ENCODE results near the gene UBP1.
A peak's percentile ranks its signal among the peaks of the same experiment; 100 is the strongest.
"Not testable (repeated sequence)": the region's sequence is repeated elsewhere in the genome, so short reads cannot be mapped to it uniquely, and the experiment has no call there.

UBP1 gene

DNA sequence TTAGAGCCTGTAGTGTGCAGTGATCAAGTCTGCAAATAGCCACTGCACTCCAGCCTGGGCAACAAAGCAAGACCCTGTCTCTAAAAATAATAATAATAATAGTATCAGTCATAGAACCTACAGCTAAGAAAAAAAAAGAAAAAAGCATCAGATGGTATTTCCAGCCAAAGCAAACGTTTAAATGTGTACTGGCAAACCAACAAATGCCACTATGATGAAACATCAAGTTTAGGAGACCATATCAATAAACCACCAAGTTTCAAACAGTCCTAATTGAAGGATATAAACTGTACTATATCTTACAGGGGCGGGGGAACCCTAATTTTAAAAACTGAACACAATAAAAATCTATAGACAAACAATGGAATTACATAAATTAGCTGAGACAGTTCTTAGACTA is 6.4 kb downstream of the UBP1 start:
- no peak for DNase-seq

DNA sequence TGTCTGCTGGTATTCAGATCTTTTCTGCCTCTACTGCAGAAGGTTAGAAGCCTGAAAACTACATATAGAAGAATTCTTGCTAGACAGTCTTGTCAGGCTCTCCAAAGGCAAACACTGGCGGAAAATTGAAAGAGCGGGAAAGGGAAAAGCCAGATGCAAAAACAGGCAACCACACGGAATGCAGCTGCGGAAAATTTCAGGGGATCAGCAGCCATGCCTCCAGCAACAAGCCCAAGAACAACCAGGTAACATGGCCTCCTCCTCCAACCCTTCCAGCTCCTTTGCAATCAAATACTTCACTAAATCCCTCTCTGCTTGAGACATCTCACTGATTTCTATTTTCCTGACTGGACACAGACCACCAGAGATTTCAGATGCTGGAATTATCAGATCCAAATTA is 9.6 kb downstream of the UBP1 start:
- DNase-seq = no peak

DNA sequence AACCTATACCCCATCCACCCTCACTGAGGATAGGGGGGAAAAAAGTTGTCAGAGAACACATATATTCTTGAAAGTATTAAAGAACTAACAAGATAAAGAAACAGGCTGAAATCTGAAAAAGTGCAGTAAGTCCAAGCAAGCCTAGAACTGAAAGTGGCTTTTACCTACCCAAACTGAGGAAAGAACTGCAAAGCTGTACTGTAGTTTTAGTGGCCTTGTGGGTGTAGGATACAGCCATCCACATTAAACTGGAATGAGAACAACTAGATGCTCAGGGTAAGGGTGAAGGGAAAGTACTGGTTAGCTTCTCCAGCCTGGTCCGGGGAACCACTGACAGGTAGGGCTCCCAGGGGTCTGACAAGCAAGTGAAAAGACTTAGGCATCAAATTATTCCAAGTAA is 10.1 kb downstream of the UBP1 start:
- no peak for DNase-seq

DNA sequence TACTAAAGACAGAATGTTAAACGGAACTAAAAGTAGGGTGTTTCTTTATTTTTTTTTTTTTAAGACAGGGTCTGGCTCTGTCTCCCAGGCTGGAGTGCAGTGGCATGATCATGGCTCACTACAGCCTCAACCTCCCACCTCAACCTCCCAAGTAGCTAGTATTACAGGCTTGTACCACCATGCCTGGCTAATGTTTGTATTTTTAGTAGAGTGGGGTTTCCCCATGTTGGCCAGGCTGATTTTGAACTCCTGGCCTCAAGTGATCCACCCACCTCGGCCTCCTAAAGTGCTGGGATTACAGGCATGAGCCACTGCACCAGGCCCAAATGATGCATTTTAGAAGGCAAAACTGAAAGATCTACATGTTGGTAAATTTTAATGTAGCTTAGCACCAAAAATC is 10.9 kb downstream of the UBP1 start:
- not testable (repeated sequence) for DNase-seq

DNA sequence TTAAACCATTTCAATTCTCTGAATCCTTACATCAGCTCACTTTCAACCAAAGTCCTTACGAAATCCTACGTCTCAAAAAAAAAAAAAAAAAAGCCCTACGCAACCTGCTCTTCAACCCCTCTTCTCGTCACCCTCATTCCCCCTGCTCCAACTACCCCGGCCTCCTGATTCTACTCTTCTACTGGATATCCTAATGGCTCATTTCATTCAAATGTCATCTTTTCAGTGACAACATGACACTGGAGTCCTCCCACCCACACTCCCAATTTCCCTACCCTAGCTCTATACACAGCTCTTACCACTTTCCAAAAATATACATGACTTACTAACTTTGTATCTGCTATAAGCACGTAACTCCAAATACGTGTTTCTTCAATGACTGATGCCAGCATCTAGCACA is 11.5 kb downstream of the UBP1 start:
- DNase-seq = no peak

DNA sequence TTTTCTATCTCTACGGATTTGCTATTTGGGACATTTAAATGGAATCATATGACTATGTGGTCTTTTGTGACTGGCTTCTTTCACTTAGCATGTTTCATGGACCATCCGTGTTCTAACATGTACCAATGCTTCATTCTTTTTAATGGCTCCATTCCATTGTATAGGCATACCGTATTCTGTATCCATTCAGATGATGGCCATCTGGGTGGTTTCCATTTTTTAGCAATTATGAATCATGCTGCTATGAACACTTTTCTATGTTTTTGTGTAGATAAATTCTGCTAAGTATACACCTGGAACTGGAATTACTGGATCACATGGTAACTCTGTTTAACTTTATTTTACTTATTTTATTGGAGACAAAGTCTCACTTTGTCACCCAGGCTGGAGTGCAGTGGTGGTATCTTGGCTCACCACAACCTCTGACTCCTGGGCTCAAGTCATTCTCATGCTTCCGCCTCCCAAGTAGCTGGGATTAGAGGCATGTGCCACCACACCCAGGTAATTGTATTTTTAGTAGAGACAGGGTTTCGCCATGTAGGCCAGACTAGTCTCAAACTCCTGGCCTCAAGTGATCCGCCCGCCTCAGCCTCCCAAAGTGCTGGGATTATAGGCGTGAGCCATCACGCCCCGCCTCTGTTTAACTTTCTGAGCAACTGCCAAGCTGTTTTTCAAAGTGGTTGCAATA is 13.4 kb downstream of the UBP1 start:
- no peak for DNase-seq

DNA sequence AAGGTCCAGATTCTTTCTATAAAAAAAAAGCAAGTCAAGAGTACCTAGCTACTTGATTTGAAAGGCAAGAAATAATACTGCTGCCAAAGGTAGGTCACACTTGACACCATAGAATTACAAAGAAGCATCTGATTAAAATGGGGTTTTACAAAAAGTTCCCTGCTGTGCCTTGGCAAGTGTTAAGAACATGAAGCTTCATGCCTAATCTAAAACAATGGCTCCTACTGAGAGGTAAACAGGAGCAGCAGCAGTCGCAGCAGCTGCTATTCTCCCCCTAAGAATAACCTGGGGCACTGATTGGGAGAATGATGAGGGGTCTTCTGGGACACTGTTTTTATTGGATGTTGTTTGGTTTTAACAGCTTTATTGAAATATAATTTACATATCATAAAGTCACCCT is 14.1 kb downstream of the UBP1 start:
- DNase-seq = peak; percentile 0

DNA sequence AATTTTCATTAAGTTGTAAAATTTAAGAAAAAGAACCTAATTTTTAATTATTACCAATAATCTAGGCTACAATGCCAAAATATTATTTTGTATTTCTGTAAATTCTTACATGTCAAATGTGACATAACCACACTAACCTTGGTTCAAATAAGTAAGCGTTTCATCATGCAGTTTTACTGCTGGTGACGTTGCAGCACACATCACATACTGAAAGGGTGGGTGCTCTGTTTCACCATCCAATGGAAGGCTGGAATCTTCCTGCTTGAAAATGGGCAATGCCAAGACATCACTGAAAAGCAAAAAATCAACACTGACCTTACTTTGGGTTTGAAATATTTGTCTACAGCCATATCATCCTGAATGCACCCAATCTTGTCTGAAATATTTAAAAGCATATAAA is 14.8 kb downstream of the UBP1 start:
- DNase-seq = no peak

DNA sequence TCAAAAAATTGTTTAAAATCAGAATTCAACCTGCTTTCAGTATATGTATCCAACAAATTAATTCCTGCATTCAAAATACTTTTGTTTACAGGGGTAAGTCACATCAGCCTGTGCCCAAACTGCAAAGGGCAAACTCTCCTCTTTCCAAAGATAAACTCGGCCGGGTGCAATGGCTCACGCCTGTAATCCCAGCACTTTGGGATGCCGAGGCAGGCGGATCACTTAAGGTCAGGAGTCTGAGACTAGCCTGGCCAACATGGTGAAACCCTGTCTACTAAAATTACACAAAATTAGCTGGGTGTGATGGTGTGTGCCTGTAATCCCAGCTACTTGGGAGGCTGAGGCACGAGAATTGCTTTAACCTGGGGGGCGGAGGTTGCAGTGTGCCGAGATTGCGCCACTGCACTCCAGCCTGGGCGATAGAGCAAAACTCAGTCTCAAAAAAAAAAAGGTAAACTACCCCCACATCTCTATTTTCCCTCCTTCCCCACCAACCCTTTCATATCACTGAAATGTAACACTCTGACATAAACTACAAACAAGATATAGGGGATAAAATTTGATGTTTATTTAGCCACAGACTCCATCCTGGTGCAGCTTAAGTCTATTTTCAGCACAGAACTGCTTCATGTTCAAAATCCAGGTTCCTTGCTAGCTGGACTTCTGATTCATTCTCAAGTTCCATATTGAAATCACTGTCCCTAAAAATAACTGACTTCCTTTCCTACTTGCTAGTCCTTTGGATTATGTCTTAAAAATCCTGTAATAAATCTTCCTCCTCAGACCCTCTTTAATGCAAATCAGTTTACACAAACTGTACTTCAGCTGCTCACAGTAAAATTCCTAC is 15.4 kb downstream of the UBP1 start:
- DNase-seq = no peak

DNA sequence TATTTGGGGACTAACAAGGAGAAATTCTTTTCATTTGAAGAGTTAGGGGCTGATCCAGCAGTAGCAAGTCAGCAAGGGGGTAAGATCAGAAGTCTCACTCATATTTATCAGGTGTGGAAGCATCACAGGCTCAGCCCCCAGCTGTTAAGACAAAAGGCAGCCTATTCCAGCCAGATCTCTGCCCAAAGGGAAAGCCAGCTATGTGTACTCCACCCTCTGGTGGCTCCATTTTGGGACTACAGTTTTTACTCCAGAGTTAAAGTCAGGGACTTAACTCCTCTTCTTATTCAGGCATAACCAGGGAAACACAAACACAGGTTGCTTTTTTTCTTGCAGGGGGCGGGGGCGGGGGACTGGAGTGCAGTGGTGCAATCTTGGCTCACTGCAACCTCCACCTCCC is 19.2 kb downstream of the UBP1 start:
- DNase-seq = no peak

DNA sequence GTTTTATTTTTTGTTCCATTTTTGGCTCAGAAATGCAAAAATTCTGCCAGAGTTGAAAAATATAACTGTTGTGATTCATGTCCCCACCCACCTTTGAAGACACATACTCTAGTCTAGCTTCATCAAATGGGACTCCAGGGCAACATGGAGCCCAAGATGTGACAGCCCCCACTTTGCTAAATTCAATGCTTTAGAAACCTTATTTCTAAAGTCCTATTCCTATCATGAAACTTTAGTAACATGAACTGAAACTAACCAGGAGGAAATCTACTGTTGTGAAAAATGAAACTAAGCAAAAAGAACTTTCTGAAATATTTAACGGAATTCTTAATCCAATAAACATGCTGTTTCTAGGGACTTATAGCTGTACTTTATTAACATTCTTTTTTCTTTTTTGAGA is 20.3 kb downstream of the UBP1 start:
- no peak for DNase-seq

DNA sequence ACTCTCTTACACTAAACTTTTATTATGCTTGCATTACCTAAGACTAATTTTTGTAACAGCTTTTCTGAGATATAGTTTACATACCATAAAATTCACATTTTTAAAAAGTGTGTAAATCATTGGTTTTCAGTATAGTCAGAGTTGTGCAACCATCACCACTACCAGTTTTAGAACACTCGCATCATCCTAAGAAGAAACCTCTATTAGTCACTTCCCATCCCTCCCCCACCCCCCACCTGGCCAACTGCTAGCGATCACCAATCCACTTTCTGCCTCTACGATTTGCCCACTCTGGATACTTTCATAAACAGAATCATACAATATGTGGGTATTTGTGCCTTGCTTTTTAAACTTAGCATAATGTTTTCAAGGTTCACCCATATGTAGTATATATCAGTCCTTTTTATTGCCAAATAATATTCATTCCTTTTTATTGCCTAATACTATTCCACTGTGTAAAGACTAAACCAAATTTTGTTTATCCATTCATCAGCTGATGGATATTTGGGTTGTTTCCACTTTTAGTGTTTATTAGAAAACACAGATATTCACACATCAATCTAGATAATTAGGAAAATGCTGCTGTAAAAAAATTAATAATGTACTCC is 23.0 kb downstream of the UBP1 start:
- DNase-seq = no peak

DNA sequence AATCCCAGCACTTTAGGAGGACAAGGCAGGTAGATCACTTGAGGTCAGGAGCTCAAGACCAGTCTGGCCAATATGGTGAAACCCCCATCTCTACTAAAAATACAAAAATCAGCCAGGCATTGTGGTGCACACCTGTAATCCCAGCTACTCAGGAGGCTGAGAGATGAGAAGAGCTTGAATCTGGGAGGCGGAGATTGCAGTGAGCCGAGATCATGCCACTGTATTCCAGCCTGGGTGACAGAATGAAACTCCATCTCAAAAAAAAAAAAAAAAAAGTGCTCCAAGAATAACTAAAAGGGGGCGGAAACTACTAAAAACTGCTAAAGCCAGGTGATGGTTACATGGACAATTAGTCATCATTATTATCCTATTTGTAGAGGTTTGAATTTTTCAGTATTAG is 29.4 kb downstream of the UBP1 start:
- not testable (repeated sequence) for DNase-seq

DNA sequence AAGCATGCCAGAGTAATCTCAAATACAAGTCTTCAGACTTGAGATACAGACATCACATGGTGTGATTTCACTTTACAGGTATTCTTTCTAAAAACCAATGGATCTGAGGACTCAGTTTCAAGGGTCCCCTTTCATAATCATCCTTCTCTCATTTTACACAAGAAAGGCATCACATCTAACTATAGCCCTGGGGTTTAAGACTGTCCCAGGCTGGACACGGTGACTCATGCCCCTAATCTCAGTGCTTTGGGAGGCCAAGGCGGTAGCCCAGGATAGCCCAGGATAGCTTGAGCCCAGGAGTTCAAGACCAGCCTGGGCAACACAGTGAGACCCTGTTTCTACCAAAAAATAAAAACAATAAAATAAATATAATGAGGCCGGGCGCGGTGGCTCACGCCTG is 36.4 kb downstream of the UBP1 start:
- DNase-seq = no peak

DNA sequence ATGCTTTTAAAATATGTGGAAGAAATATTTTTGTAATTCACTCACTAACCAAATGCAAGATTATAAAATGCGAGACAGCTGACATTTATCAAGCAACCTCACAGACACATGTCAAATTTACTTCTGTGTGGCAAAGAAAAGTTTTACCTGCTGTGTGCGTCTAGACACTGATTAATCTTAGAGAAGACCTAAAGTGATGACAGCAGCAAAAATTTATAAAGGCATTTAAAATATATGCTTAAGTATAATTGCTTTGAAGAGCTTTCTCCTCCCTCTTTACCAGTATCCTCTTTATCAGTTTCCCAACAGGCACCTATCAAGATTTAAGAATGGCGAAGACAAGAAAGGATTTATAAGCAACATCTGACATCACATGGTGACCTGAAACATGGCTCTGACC is 37.3 kb downstream of the UBP1 start:
- no peak for DNase-seq

DNA sequence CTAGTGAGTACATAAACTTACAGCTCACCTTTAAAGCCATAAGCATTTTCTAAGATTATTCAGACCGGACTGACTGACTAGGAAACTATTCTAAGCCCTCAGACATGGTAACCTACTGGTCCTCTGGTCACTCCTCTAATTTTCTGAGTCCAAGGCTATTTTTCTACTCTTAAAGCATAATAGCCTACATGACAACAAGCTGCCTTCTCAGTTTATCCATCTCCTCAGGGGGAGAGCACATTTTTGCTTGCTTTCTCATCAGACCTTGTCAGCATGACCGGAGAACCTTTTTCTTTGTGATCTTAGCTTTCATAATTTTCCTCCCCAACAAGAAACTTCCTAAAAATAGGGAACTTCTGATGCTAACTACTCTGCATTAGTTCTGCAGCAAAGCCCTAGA is 38.4 kb downstream of the UBP1 start:
- no peak for DNase-seq

DNA sequence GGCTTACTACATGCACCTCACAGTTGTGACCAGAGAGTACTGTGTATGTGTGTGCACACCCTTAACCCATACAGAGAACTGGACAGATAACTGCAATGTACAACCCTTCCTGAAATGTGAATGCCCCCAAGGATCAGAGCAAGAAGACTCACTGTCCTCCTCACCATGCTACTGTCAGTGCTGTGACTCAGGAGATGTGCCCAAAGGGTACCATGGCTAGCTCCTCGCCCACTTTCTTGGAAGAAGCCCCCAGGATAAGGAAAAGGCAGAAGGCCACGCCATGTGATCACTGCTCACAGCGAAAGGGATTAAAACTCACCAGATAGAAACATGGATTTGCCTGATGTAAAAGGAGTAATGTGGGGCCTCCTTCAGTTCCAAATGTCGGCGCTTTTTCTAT is 41.8 kb downstream of the UBP1 start:
- DNase-seq = no peak

DNA sequence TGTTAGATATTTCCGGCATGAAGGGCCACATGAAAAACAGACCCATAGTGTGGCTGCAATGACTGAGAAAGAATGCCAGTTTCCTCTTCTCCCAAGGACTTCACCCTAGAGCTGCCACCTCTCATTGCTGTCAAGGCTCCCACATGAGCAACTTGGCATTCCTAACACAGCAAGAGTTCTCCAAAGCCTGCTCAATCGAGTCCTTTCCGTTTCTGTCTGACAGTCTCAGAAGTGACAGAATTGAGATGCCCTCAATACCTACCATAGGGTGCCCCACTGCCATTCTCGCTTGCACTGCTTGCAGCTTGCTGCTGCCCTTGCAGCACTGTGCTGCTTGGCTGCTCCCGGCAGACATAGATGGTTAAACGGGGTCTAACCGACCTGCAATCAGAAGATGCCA is 44.3 kb downstream of the UBP1 start:
- no peak for DNase-seq

DNA sequence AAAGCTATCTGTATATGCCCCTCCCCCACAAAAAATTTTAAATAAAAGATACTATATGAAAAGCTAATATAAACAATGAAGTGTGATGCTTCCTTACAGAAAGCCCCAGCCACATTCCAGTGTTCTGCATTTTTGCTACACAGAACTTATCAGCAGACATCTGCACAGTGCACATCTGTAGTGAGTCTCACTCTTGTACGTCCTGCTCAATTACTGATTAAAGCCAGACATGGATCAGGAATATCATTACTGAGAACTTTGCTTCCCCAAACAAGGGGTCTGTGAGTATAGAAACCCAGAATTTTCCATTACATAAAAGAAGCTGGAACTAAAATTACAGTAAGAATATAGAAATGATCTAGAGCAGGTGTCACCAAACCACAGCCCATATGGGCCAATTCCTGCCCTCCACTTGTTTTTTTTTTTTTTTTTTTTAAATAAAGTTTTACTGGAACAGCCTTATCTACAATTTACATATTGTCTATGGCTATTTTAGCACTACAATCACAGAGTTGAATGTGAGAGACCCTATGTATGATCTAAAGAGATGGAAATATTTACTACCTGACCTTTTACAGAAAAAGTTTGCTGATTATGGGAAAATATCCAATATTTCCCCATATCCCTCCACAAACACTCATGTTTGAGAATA is 45.7 kb downstream of the UBP1 start:
- DNase-seq = no peak

DNA sequence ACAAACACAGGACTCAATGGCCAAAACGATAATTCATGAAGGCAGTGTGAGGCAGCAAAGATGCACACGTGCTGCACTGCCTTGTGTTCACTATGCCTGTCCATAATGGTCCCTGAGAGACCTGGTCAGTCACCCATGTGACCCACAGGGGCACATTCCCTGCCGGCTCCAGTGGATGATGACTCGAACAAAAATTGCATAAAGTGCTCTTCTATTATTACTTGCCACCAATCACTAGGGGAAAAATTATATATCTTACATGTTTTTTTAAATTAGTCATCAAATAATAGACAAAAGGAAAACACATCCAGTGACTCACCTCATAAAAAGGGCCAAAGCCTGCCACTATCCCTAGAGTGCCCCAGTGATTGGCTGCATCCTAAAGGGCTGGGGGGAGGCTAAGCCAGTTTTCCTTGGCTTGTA is 47.5 kb downstream of the UBP1 start:
- DNase-seq = no peak

DNA sequence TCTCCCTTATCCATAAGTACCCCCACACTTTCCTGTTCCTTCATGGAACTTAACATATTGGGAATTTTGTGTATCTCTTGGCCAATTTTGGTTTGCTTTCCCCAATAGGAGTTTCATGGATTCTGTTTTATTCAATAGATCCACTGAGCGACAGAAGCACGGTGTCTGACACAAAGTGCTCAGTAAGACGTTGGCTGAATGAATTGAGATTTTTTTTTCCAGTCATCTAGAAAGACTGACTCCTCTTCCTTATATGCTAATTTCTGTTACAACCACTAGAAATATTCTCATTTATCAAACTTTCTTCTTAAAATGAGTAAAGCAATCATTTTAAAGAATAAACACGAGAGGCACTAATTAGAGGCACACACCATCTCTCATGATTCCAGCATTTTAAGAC is 48.1 kb downstream of the UBP1 start:
- no peak for DNase-seq

DNA sequence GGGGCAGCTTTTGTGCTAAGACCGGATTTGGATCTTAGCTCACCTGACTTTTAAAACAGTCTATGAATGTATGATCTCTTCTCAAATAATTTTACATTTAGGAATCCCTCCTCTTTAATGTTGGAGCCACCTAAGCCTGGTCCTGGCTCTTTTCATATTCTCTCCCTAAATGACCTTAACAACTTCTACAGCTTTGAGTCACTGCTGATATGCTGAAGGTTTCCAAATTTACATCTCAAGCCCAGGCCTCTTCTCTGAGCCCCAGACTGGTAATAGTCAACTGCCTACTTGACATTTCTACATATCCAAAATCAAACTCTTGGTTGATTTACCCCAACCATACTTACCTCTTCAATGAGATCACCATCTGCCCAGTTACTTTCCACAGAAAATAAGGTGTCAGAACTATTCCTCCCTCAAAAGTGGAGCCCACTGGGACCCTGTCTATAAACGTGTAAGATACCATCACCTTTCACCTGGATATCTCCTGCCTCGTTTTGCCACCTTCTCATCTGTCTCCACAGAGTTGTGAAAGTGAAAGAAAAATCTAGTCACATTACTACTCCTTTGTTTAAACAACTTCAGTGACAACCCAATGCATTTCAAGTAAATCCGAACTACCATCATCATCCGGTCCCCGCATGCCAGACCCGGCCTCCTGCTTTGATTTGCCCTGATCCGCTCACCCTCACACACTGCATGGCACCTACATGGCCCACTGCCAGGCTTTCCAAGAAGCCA is 48.8 kb downstream of the UBP1 start:
- no peak for DNase-seq

DNA sequence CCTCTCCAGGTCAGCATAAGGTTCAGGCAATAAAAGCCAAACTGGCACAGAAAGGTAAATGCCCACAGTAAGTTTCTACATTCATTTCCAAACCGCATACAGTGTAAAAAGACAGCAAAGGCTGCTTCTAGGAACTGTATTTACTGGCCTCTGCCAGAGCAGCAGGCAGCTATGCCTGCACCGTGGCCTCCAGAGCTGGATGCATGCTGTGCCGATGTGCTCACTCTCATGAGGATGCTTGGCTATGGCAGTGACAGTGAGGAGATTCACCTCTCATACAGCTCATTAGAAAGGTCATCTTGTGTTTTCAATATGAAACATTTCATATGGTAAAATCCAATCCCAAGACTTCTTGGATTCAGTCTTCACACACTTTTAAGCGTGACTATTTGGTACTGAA is 50.3 kb downstream of the UBP1 start:
- no peak for DNase-seq
